Psoas muscle (tissue), 8 donors: Measurements from ENCODE around the gene NOB1. TPM values are rescaled to one million over a fixed set of nuclear protein-coding genes. Genes with fewer than 3 reads are reported as not detected.

Experiments
- ATAC-seq, 4 donors: fragments of 200-7000 bp; cut with Tn5 transposase; one replicate each; pipeline ENCODE4 v1.9.1; 2020; ENCODE audit warnings: moderate library complexity in 3 of 4, mild to moderate bottlenecking in 2 of 4
- DNase-seq, 2 donors: peaks; one replicate each; pipeline ENCODE4 v3.0.0-alpha.2; 2020
- H3K27ac ChIP-seq: fragments of 200-600 bp; one replicate; pipeline ENCODE4 v1.8.0; 2022
- H3K27me3 ChIP-seq, 3 donors: fragments of 200-600 bp in 1 of 3; one replicate each; pipeline versions ENCODE4 v1.6.1 to v1.8.0; 2013 to 2022; ENCODE audit warnings: low read length in 2 of 3, mild to moderate bottlenecking in 2 of 3, moderate library complexity in 1 of 3; ENCODE audit not compliant: insufficient read depth in 3 of 3
- H3K36me3 ChIP-seq, 2 donors: fragments of 200-600 bp in 1 of 2; one replicate each; pipeline versions ENCODE4 v1.6.1 to v1.8.0; 2013 to 2022; ENCODE audit warnings: low read depth in 1 of 2, mild to moderate bottlenecking in 1 of 2, moderate library complexity in 1 of 2; ENCODE audit not compliant: insufficient read depth in 1 of 2
- H3K4me1 ChIP-seq: fragments of 200-600 bp; one replicate; pipeline ENCODE4 v1.8.0; 2022
- H3K4me3 ChIP-seq: fragments of 200-600 bp; one replicate; pipeline ENCODE4 v1.8.0; 2022; ENCODE audit warnings: mild to moderate bottlenecking
- H3K9me3 ChIP-seq: fragments of 200-600 bp; one replicate; pipeline ENCODE4 v1.8.0; 2022
- CTCF ChIP-seq: fragments of 200-600 bp; IDR thresholded peaks from one replicate; pipeline ENCODE4 v1.8.0; 2022; ENCODE audit warnings: antibody characterized with exemption
- WGBS, 3 donors: extraction: QIAGEN DNeasy Blood & Tissue Kit; methylation state at CpG; one replicate each; pipeline versions ENCODE4 v1.1.6 to v1.1.7; 2013; 5-methylcytosine and 5-hydroxymethylcytosine counted together
- intact Hi-C, 2 donors: fragments of 100-400 bp; cut with DNase I; formaldehyde crosslinking; loops; one replicate each; pipeline versions ENCODE4 v1.11.0 to v1.14.2; 2022
- polyA plus RNA-seq, 3 donors: library from polyadenylated mRNA; stranded (reverse); fragments of 200-250 nt; gene quantifications; one replicate each; pipeline ENCODE4 v1.2.3, GENCODE V29; 2013
- total RNA-seq, 4 donors: library from RNA; stranded (reverse); fragmentation: NEBNext Ultra II Directional in 2 of 4; extraction: Animal tissue kit (Norgen Biotek cat#: 25700) in 2 of 4; gene quantifications; one replicate each; pipeline versions ENCODE4 v1.2.1 to v1.2.4, GENCODE V29; 2021 to 2023
- donor health status: healthy with polysubstance abuse.
- donor health status: DM: no; HTN: no; CAD: no; lungs with moderate emphysema.
- donor health status: Bipolar disorder and iron deficiency.
- donor health status: healthy.
- donor health status: DM: yes; HTN: yes; CAD: no.
- donor health status: DM: no; HTN: no; CAD: no.
- donor health status: DM: no; HTN: no; CAD: no.
- donor health status: DM: yes; HTN: yes; CAD: no.

Gene NOB1
- total and polyA plus RNA-seq, 7 donors, result 29.3 to 60.6 (median 42.5) TPM

- 94 to 96% (median 95%) methylated on average over 11 of the region's 11 CpGs for WGBS, 3 donors
- intact Hi-C loops, result no loop called here
- Histone ChIP-seq H3K27me3 (no peaks in the 10 kb centered on the region), H3K4me1 (no peaks in the 10 kb centered on the region), H3K4me3 (no peak overlapping the region), H3K9me3 (no peaks in the 10 kb centered on the region), H3K27ac (no peak overlapping the region), H3K36me3 (peaks cover 2 to 100% of the 10 kb centered on the region in 2 donors)
- TF ChIP-seq CTCF, result no peak
- DNase-seq (no peak), ATAC-seq (no peak)
Observed at GRCh38 chr16:69745232-69745612, 9.5 kb downstream of the NOB1 start.

GRCh38 chr16:69744363-69745231 lies 10.1 kb downstream of the NOB1 start:
- no peak overlapping the region for H3K4me3 ChIP-seq
- no peaks in the 10 kb centered on the region for H3K27me3 ChIP-seq
- no peak for TF ChIP-seq CTCF
- intact Hi-C loops, result no loop called here
- no peaks in the 10 kb centered on the region for H3K4me1 ChIP-seq
- no peak overlapping the region for H3K27ac ChIP-seq
- DNase-seq (no peak), ATAC-seq (no peak)
- peaks cover 2 to 100% of the 10 kb centered on the region in 2 donors for H3K36me3 ChIP-seq
- no peaks in the 10 kb centered on the region for H3K9me3 ChIP-seq
- 93 to 95% (median 94%) methylated on average over 35 of the region's 35 CpGs for WGBS, 3 donors

- Histone ChIP-seq H3K27me3 (no peaks in the 10 kb centered on the region), H3K4me1 (no peaks in the 10 kb centered on the region), H3K36me3 (peaks cover 2 to 80% of the 10 kb centered on the region in 2 donors), H3K4me3 (no peak overlapping the region), H3K27ac (no peak overlapping the region), H3K9me3 (no peaks in the 10 kb centered on the region)
- intact Hi-C loops, result no loop called here
- TF ChIP-seq CTCF, result no peak
- ATAC-seq, result peak in 2 of 4 donors; percentile 23 to 58
- DNase-seq, result peak; percentile 78 to 86
- 77 to 82% (median 79%) methylated on average over 36 to 41 of the region's 41 CpGs for WGBS, 3 donors
Observed at GRCh38 chr16:69741951-69742904, 12.5 kb downstream of the NOB1 start.

- H3K27ac ChIP-seq, result no peak overlapping the region
- H3K4me3 ChIP-seq, result no peak overlapping the region
- intact Hi-C loops, result no loop called here
- H3K9me3 ChIP-seq, result no peaks in the 10 kb centered on the region
- ATAC-seq (peak in 2 of 4 donors; percentile 27 to 35), DNase-seq (no peak)
- no peaks in the 10 kb centered on the region for H3K27me3 ChIP-seq
- WGBS, 3 donors, result 62 to 67% (median 65%) methylated on average over 8 of the region's 8 CpGs
- H3K4me1 ChIP-seq, result no peaks in the 10 kb centered on the region
- peaks cover 2 to 73% of the 10 kb centered on the region in 2 donors for H3K36me3 ChIP-seq
- TF ChIP-seq CTCF, result no peak
Observed at GRCh38 chr16:69741519-69741918, 13.2 kb downstream of the NOB1 start.
